NCI-H1694 (cell line): Measurements from ENCODE around the gene PAK6.
A peak's percentile ranks its signal among the peaks of the same experiment; 100 is the strongest.

Experiments
- DNase-seq: peaks from one replicate; lab custom pipeline; 2025; lab: John Stamatoyannopoulos, UW

PAK6 gene

GRCh38 chr15:40255033-40255432 lies 16.2 kb downstream of the PAK6 start:
- no peak for DNase-seq

GRCh38 chr15:40256638-40257235 lies 17.9 kb downstream of the PAK6 start:
- no peak for DNase-seq

GRCh38 chr15:40257656-40258450 lies 19.0 kb downstream of the PAK6 start:
- no peak for DNase-seq

GRCh38 chr15:40258544-40258943 lies 19.7 kb downstream of the PAK6 start:
- no peak for DNase-seq

- DNase-seq = no peak
Observed at GRCh38 chr15:40259021-40259420, 20.2 kb downstream of the PAK6 start.

GRCh38 chr15:40263024-40263754 lies 24.3 kb downstream of the PAK6 start:
- DNase-seq = no peak

- DNase-seq = no peak
Observed at GRCh38 chr15:40264321-40265153, 25.7 kb downstream of the PAK6 start.

GRCh38 chr15:40265355-40265754 lies 26.5 kb downstream of the PAK6 start:
- peak; percentile 28 for DNase-seq

- DNase-seq = no peak
Observed at GRCh38 chr15:40265875-40266274, 27.0 kb downstream of the PAK6 start.

- no peak for DNase-seq
Observed at GRCh38 chr15:40266828-40267304, 28.0 kb downstream of the PAK6 start.

GRCh38 chr15:40267670-40268069 lies 28.8 kb downstream of the PAK6 start:
- DNase-seq = no peak

- DNase-seq = no peak
Observed at GRCh38 chr15:40269604-40270003, 30.7 kb downstream of the PAK6 start.

GRCh38 chr15:40270246-40270995 lies 31.6 kb downstream of the PAK6 start:
- DNase-seq = no peak

- no peak for DNase-seq
Observed at GRCh38 chr15:40271685-40272484, 33.0 kb downstream of the PAK6 start.

GRCh38 chr15:40272485-40273056 lies 33.7 kb downstream of the PAK6 start:
- no peak for DNase-seq

- DNase-seq = no peak
Observed at GRCh38 chr15:40273428-40273827, 34.6 kb downstream of the PAK6 start.

GRCh38 chr15:40274350-40275274 lies 35.7 kb downstream of the PAK6 start:
- peak; percentile 77 for DNase-seq

GRCh38 chr15:40275523-40275922 lies 36.7 kb downstream of the PAK6 start:
- no peak for DNase-seq

- no peak for DNase-seq
Observed at GRCh38 chr15:40275954-40276353, 37.1 kb downstream of the PAK6 start.
